G401 (cell line): ENCODE results near the gene FSIP1. TPM values are rescaled to one million over a fixed set of nuclear protein-coding genes. Genes with fewer than 3 reads are reported as not detected.

ENCODE experiments used
- DNase-seq: peaks from one replicate; pipeline ENCODE4 v3.0.0-alpha.2; 2015; ENCODE audit warnings: low spot score
- in situ Hi-C: cut with HindIII; loops from 2 replicates; pipeline ENCODE4 v1.10.0; 2016; ENCODE audit warnings: low sequenced_read_pairs, mixed read lengths
- total RNA-seq: library from RNA; depleted of rRNA; stranded (reverse); fragments of >200 nt; shearing (Covaris generic); gene quantifications from 2 replicates; pipeline ENCODE4 v1.2.3, GENCODE V29; 2014

Gene FSIP1
- total RNA-seq, 1 experiment from 2014 or later = 0.41 TPM

GRCh38 chr15:39593071-39593655 lies 189.5 kb downstream of the FSIP1 start:
- in situ Hi-C loops = no loop called here
- no peak for DNase-seq

- no peak for DNase-seq
- in situ Hi-C loops = no loop called here
These were observed 190.1 kb downstream of the FSIP1 start for GRCh38 chr15:39592500-39592899.

- DNase-seq = no peak
- in situ Hi-C loops = no loop called here
These were observed 190.7 kb downstream of the FSIP1 start for GRCh38 chr15:39591896-39592315.

- in situ Hi-C loops = no loop called here
- no peak for DNase-seq
These were observed 191.3 kb downstream of the FSIP1 start for GRCh38 chr15:39591141-39591895.

- DNase-seq = no peak
- in situ Hi-C loops = no loop called here
These were observed 192.6 kb downstream of the FSIP1 start for GRCh38 chr15:39589815-39590644.

- in situ Hi-C loops = no loop called here
- no peak for DNase-seq
These were observed 193.3 kb downstream of the FSIP1 start for GRCh38 chr15:39589193-39589814.

GRCh38 chr15:39588531-39589192 lies 194.0 kb downstream of the FSIP1 start:
- in situ Hi-C loops = no loop called here
- no peak for DNase-seq

GRCh38 chr15:39587731-39588530 lies 194.7 kb downstream of the FSIP1 start:
- DNase-seq = no peak
- in situ Hi-C loops = no loop called here

GRCh38 chr15:39587096-39587721 lies 195.4 kb downstream of the FSIP1 start:
- in situ Hi-C loops = no loop called here

GRCh38 chr15:39586387-39587095 lies 196.1 kb downstream of the FSIP1 start:
- DNase-seq = no peak
- in situ Hi-C loops = no loop called here

More at GRCh38 chr15:39587096-39587721, 195.4 kb downstream of the FSIP1 start:
- no peak for DNase-seq

- in situ Hi-C loops = no loop called here
These were observed 196.8 kb downstream of the FSIP1 start for GRCh38 chr15:39585871-39586301.

GRCh38 chr15:39585389-39585841 lies 197.2 kb downstream of the FSIP1 start:
- in situ Hi-C loops = no loop called here
- DNase-seq = no peak

More at GRCh38 chr15:39585871-39586301, 196.8 kb downstream of the FSIP1 start:
- DNase-seq = no peak

- DNase-seq = no peak
- in situ Hi-C loops = no loop called here
These were observed 197.8 kb downstream of the FSIP1 start for GRCh38 chr15:39584662-39585388.

GRCh38 chr15:39584266-39584659 lies 198.4 kb downstream of the FSIP1 start:
- no peak for DNase-seq
- in situ Hi-C loops = no loop called here

- DNase-seq = no peak
- in situ Hi-C loops = no loop called here
These were observed 198.9 kb downstream of the FSIP1 start for GRCh38 chr15:39583596-39584265.

GRCh38 chr15:39582977-39583595 lies 199.6 kb downstream of the FSIP1 start:
- in situ Hi-C loops = no loop called here

More at GRCh38 chr15:39582977-39583595, 199.6 kb downstream of the FSIP1 start:
- no peak for DNase-seq
